ENCODE data around the gene DDR1.
"Not testable (repeated sequence)": the region's sequence is repeated elsewhere in the genome, so short reads cannot be mapped to it uniquely, and the experiment has no call there.

The DDR1 gene

DNA sequence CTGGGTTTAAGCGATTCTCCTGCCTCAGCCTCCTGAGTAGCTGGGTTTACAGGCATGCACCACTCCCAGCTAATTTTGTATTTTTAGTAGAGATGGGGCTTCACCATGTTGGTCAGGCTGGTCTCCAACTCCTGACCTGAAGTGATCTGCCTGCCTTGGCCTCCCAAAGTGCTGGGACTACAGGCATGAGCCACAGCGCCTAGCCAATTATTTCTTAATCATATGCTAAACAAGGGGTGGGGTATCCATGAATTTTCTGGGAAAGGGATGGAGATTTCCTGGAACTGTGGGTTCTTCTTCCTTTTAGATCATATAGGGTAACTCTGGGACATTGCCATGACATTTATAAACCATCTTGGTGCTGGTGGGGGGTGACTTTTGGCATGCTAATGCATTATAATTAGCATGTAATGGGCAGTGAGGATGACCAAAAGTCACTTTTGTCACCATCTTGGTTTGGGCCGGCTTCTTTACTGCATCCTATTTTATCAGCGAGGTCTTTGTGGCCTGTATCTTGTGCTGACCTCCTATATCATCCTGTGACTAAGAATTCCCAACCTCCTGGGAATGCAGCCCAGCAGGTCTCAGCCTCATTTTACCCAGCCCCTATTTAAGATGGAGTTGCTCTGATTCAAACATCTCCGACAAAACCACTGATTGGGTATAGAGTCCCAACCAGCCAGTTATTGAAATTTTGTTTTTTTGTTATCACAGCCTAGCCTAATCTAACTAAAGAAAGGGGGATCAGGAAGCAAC lies 29.9 kb upstream of the DDR1 start:
- no peak for DNase-seq (ENCODE audit: low read depth in 1 of 2, low spot score in 1 of 2)

DNA sequence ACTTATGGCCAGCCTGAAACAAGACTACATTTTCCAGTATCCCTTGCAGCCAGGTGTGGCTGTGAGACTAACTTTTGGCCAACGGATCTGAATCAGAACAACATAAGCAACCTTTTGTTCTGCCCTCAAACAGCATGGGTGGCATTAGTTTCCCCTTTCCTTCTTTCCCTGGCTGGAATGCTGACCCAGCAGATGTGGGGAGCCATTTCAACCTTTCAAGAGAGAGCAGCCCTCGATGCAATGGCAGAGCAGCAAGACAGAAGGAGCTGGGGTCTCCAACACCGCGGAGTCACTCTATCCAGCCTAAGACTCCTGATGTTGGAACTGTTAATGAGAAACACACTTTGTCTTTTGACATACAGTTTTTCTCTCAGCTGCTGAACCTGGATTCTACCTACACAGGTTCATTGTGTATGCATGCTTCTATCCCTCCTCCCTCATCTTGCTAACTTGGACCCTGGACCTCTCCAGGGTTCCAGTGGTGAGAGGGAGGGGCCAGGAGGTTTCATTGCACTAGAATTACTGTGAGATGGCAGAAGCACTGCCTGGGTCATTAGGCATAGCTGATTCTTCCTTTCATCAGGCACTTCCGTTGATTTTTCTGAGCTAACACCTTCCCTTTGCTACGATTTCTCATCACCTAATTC lies 28.8 kb upstream of the DDR1 start:
- no peak for DNase-seq (ENCODE audit: low read depth in 1 of 2, low spot score in 1 of 2)

DNA sequence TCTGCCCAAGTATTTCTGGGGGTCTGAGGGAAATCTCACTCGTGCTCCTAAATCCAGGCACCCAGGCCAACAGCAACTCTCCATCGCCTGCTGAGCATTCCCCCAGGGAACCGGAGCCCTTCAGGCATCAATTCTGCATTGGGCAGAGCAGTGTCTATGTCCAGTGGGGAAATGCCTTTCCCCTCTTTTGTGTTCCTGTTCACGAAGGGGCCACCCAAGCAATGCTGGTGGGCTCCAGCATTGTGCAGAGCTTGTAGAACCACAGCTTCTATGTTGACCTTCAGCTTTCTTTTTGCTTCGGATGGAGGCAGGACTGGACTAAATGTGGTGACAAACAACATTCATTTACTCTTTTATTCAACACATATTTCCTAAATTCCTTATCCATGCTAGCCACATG lies 27.2 kb upstream of the DDR1 start:
- no peak for DNase-seq (ENCODE audit: low read depth in 1 of 2, low spot score in 1 of 2)

- no peak for DNase-seq (ENCODE audit: low read depth in 1 of 2, low spot score in 1 of 2)
Measured at GRCh38 chr6:30857549-30857948, 26.8 kb upstream of the DDR1 start.

GRCh38 chr6:30859726-30860125 lies 24.6 kb upstream of the DDR1 start:
- DNase-seq (ENCODE audit: low read depth in 1 of 2, low spot score in 1 of 2) = not testable (repeated sequence)

DNA sequence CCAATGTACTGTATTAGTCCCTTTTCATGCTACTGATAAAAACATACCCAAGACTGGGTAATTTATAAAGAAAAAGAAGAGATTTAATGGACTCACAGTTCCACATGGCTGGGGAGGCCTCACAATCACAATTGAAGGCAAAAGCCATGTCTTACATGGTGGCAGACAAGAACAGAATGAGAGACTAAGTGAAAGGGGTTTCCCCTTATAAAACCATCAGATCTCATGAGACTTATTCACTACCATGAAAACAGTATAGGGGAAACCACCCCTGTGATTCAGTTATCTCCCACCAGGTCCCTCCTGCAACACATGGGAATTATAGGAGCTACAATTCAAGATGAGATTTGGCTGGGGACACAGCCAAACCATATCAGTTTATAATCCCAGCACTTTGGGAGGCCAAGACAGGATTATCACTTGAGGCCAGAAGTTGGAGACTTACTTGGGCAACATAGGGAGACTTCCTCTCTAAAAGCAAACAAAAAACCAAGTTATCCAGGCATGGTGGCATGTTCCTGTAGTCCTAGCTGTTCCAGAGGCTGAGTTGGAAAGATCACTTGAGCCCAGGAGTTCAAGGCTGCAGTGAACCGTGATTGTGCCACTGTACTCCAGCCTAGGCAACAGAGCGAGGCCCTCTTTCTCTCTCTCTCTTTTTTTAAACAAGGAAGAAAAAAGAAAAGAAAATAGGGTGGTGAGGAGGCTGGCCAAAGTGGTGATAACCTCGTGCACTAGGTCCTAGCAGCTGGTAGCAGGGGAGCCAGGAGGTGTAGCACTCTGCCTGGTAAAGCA lies 22.9 kb upstream of the DDR1 start:
- DNase-seq (ENCODE audit: low read depth in 1 of 2, low spot score in 1 of 2) = no peak

GRCh38 chr6:30862156-30862875 lies 22.0 kb upstream of the DDR1 start:
- DNase-seq (ENCODE audit: low read depth in 1 of 2, low spot score in 1 of 2) = no peak

DNA sequence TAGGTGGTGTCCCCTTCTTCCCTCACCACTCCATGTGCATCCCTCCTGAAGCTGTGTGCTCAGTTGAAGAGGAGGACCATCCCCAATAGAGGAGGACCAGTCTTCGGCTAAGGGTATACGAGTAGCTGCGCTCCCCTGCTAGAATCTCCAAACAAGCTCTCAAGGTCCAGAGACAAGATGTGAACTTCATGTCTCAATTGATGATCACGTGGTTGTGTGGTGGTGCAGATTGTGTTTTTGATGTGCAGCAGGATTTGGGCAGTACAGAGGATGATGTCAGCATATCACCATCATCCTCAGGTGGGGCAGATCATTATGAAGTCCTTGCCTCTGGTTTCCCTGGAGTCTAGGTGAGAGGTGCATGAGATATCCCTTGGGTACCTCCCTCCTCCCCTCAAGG lies 20.0 kb upstream of the DDR1 start:
- no peak for DNase-seq (ENCODE audit: low read depth in 1 of 2, low spot score in 1 of 2)

DNA sequence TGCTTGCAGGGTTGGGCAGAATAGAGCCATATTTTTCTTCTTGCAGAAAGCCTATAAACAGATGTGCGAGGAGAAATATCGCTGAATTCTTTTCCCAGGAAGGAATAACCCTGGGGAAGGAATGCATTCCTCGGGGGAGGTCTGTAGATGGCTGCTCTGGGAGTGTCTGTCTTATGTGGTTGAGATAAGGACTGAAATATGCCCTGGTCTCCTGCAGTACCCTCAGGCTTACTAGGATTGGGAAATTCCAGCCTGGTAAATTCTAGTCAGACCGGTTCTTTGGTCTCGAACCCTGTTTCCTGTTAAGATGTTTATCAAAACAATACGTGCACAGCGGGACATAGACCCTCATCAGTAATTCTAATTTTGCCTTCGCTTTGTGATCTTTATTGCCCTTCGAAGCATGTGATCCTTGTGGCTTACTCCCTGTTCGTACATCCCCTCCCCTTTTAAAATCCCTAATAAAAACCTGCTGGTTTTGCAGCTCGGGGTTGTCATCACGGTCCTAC lies 15.0 kb upstream of the DDR1 start:
- not testable (repeated sequence) for DNase-seq (ENCODE audit: low read depth in 1 of 2, low spot score in 1 of 2)

DNA sequence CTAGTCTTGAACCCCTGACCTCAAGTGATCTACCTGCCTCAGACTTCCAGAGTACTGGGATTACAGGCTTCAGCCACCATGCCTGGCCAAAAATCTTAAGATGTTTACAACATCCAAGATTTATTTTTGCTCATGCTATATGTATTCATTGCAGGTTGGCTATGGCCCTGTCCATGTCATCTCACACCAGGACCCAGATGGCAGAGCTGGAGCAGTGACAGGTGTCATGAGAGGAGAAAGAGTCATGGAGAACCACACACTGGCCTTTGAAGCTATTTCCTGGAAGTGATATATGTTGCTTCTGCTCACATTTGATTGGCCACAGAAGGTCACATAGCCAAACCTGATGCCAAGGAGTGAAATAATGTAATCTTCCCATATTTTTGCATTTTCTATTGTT lies 13.8 kb upstream of the DDR1 start:
- no peak for DNase-seq (ENCODE audit: low read depth in 1 of 2, low spot score in 1 of 2)

DNA sequence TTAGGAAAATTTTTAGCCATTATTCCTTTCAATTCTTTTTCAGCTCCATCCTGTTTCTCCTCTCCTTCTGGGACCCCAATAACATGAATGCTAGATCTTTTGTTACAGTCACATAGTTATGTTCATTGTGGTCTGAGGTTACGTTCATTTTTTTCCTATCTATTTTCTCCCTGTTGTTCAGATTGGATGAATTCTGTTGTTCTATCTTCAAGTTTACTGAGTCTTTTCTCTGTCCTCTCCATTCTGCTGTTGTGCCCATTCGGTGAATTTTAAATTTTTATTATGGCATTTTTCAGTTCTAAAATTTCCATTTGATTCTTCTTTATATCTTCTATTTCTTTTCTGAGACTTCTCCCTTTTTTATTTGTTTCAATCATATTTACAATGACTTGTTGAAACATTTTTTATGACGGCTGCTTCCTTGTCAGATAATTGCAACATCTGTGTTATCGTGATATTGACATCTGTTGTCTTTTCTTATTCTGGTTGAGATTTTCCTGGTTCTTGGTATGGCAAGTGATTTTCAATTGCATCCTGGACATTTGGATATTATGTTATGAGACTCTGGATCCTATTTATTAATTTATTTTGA lies 12.6 kb upstream of the DDR1 start:
- DNase-seq (ENCODE audit: low read depth in 1 of 2, low spot score in 1 of 2) = no peak

- DNase-seq (ENCODE audit: low read depth in 1 of 2, low spot score in 1 of 2) = no peak
Measured at GRCh38 chr6:30873137-30873640, 11.1 kb upstream of the DDR1 start.

GRCh38 chr6:30873795-30874194 lies 10.5 kb upstream of the DDR1 start:
- DNase-seq (ENCODE audit: low read depth in 1 of 2, low spot score in 1 of 2) = not testable (repeated sequence)

DNA sequence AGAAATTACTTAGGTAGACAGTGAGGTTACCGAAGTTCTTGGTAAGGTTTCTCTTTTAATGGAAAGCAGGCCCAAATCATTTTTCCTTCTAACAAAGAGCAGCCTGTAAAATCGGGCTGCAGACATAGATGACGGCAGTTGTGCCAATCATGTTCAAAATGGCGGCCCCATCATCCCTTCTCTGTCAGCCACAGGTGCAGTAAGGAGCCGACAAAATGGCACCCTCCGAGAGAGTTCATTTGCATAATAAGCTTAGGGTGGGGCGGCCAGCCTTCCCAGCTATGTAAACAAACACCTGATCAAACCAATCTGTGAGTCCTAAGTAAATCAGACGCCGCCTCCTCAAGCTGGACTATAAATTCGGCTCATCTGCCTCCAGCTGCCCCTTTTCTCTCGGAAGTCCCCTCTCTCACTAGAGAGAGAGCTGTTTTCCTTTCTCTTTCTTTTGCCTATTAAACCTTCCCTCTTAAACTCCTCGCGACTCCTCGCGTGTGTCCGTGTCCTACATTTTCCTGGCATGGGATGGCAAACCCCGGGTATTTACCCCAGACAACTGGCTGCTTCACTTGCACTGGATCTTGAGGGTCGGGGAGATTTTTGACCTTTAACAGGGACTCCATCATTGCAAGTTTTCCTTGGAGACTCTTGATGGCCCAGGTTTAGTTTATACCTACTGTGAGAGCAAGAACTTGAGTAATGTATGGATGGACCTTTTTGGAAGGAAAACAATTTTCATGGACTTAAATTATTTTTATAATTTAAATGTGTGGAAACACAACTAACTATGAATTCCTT lies 8.9 kb upstream of the DDR1 start:
- no peak for DNase-seq (ENCODE audit: low read depth in 1 of 2, low spot score in 1 of 2)

DNA sequence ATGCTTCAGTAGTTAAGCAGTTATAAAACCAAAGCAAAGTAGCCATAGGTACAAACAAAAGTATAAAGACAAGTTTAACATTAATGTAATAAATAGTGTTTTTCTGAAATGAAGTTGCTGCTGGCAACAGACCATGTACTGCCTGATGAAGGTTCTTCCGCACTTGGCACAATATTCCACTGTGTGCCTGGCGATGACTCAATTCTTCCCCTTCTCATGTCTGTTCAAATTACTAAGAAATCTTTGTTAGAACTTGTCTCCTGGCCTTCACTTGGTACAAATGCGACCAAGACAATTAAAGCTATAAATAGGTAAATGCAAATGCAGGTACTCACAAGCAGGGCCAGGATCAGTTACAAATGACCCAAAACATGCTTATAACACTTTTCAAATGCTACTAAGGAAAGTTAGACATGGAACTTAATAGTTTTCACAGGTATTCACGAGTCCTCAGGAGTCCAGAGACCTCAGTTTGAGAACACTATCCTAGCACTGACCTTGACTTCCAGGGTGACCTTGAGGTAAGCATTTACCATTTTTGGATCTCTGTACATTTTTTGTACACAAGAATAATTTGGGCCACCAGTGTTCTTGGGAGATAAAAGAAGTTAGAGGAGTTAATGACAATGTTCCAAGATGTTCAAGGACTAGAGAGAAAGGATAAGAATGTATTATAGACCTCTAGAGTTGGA lies 8.1 kb upstream of the DDR1 start:
- DNase-seq (ENCODE audit: low read depth in 1 of 2, low spot score in 1 of 2) = no peak

DNA sequence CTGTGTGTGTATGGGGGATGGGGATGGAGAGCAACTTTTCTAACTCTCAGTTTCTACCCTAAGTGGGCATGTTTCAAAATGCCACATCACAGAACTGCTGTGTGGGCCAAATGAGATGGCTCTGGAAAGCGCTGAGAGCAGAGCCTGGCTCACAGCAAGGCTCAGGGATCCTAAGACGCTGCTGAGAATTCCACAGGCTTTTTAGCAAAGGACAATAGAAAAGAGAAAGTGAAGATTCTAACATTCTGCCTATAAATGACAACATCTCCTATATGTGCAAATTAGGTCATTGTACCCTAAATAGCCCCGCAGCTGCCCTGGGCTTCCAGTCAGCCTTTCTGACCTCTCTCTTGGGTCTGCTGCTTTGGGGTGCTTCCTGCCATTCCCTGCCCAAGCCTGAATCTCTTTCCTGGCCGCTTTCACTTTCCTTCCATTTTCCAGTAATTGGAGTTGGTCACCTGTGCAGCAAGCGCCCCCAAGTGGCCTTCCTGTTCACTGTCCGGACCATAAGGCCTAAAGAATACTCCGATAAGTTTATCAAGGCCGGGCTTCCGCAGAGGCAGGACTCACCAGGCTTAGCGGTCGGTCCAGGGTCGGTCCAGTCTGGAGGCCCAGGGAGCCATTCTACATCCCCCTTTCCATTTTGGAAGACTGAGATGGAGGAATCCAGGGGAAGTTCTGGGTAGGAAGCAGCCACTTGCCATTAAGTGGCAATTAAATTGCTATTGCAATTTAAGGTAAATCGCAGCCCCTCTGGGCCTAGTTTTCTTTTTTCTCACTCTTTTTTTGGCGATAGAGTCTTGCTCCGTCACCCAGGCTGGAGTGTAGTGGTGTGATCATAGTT lies 6.7 kb upstream of the DDR1 start:
- peak; percentile 50 to 59 for DNase-seq (ENCODE audit: low read depth in 1 of 2, low spot score in 1 of 2)

DNA sequence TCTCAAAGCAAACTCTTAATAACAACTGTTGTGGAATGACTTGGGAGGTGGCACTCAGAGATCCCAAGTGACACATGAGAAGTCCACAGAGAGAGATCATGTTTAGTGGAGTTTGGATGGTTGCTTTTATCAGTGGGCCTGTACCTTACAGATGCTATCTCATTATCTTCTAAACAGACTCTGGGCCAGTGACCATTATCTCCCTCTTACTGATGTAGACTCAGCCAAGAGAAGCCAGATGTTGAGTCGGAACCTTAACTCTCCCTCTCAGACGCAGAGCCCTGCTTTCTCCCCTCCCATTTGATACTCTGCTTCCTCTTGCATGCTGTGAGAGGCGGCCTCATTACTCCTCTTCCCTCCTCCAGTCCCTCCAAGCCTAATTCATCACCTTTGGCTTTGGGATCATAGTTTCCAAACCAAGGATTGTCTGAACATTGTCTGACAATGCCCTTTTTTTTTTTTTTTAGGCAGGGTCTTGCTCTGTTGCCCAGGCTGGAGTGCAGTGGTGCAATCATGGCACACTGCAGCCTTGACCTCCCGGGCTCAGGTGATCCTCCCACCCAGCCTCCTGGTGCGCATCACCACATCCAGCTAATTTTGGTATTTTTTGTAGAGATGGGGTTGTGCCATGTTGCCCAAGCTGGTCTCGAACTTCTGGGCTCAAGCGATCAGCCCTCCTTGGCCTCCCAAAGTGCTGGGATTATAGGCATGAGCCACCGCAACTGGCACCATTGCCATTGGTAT lies 4.5 kb upstream of the DDR1 start:
- DNase-seq (ENCODE audit: low read depth in 1 of 2, low spot score in 1 of 2) = no peak
